WTC11 (cell line): Measurements from ENCODE around the gene STK11. TPM values are rescaled to one million over a fixed set of nuclear protein-coding genes. Genes with fewer than 3 reads are reported as not detected.

ENCODE experiments used
- ATAC-seq: fragments of 200-7000 bp; cut with Tn5 transposase; 2 replicates; pipeline ENCODE4 v1.10.0; 2021; ENCODE audit warnings: mild to moderate bottlenecking, moderate library complexity
- CTCF ChIA-PET: fragments of 300-600 bp; sonication (Branson Sonifier 250); formaldehyde crosslinking; loops from one replicate; lab custom pipeline; 2021; ENCODE audit warnings: antibody characterized with exemption; lab: Charles Lee
- POLR2A ChIA-PET: fragments of 350-600 bp; sonication (Branson Sonifier 250); formaldehyde crosslinking; loops from one replicate; lab custom pipeline; 2021; ENCODE audit warnings: antibody characterized with exemption; lab: Charles Lee
- DNase-seq: peaks from one replicate; pipeline ENCODE4 v3.0.0; 2021; ENCODE audit warnings: low spot score
- H3K27ac Mint-ChIP-seq: 2 replicates; pipeline ENCODE4 v1.8.0; 2021; ENCODE audit warnings: mixed read lengths
- H3K27me3 Mint-ChIP-seq: 2 replicates; pipeline ENCODE4 v1.8.0; 2021; ENCODE audit warnings: low read depth, mild to moderate bottlenecking, moderate library complexity, mixed read lengths
- H3K36me3 Mint-ChIP-seq: 2 replicates; pipeline ENCODE4 v1.8.0; 2021; ENCODE audit warnings: mixed read lengths
- H3K4me1 Mint-ChIP-seq: 2 replicates; pipeline ENCODE4 v1.8.0; 2022; ENCODE audit warnings: mixed read lengths
- H3K4me3 Mint-ChIP-seq: 2 replicates; pipeline ENCODE4 v1.8.0; 2021; ENCODE audit warnings: mild to moderate bottlenecking, moderate library complexity, mixed read lengths
- H3K9me3 Mint-ChIP-seq: 2 replicates; pipeline ENCODE4 v1.8.0; 2021; ENCODE audit warnings: mixed read lengths
- ARID4B ChIP-seq: sonication (generic); formaldehyde crosslinking; IDR thresholded peaks from 2 replicates; pipeline ENCODE4 v1.8.0; 2023; ENCODE audit warnings: missing genetic modification reagents, mild to moderate bottlenecking, borderline replicate concordance
- ATF1 ChIP-seq: sonication (generic); formaldehyde crosslinking; IDR thresholded peaks from 2 replicates; pipeline ENCODE4 v1.8.1; 2023; ENCODE audit warnings: mild to moderate bottlenecking, moderate library complexity, missing genetic modification reagents
- ATF2 ChIP-seq: sonication (generic); formaldehyde crosslinking; IDR thresholded peaks from 2 replicates; pipeline ENCODE4 v1.8.1; 2022; ENCODE audit warnings: low read depth, missing genetic modification reagents, borderline replicate concordance
- CREB1 ChIP-seq: sonication (generic); formaldehyde crosslinking; IDR thresholded peaks from 2 replicates; pipeline ENCODE4 v1.8.0; 2023; ENCODE audit warnings: mild to moderate bottlenecking, missing genetic modification reagents
- CREM ChIP-seq: sonication (generic); formaldehyde crosslinking; IDR thresholded peaks from 2 replicates; pipeline ENCODE4 v1.8.1; 2022; ENCODE audit warnings: mild to moderate bottlenecking, missing genetic modification reagents, moderate library complexity
- ELF4 ChIP-seq: sonication (generic); formaldehyde crosslinking; IDR thresholded peaks from 2 replicates; pipeline ENCODE4 v1.8.1; 2022; ENCODE audit warnings: low read depth, mild to moderate bottlenecking, moderate library complexity, missing genetic modification reagents
- EMX1 ChIP-seq: fragments of 250-450 bp; sonication (Bioruptor Pico); IDR thresholded peaks from 2 replicates; pipeline ENCODE4 v1.8.0; 2021; ENCODE audit warnings: mild to moderate bottlenecking
- ERG ChIP-seq: fragments of 250-450 bp; sonication (Bioruptor Pico); IDR thresholded peaks from 2 replicates; pipeline ENCODE4 v1.8.0; 2021; ENCODE audit warnings: mild to moderate bottlenecking
- ESRRA ChIP-seq: sonication (generic); formaldehyde crosslinking; IDR thresholded peaks from 2 replicates; pipeline ENCODE4 v1.8.1; 2022; ENCODE audit warnings: mild to moderate bottlenecking, missing genetic modification reagents, borderline replicate concordance
- ETV6 ChIP-seq: sonication (generic); formaldehyde crosslinking; IDR thresholded peaks from 2 replicates; pipeline ENCODE4 v1.8.1; 2022; ENCODE audit warnings: mild to moderate bottlenecking, missing genetic modification reagents
- FOXK1 ChIP-seq: sonication (generic); formaldehyde crosslinking; IDR thresholded peaks from 2 replicates; pipeline ENCODE4 v1.8.0; 2022; ENCODE audit warnings: mild to moderate bottlenecking, moderate library complexity, missing genetic modification reagents
- FOXP1 ChIP-seq: sonication (generic); formaldehyde crosslinking; IDR thresholded peaks from 2 replicates; pipeline ENCODE4 v1.8.0; 2022; ENCODE audit warnings: missing genetic modification reagents, mild to moderate bottlenecking, moderate library complexity, borderline replicate concordance
- GABPB1 ChIP-seq: sonication (generic); formaldehyde crosslinking; IDR thresholded peaks from 2 replicates; pipeline ENCODE4 v1.8.1; 2023; ENCODE audit warnings: mild to moderate bottlenecking, missing genetic modification reagents
- NFATC4 ChIP-seq: fragments of 250-450 bp; sonication (Bioruptor Pico); IDR thresholded peaks from 2 replicates; pipeline ENCODE4 v1.9.0; 2021; ENCODE audit warnings: mild to moderate bottlenecking
- NFYB ChIP-seq: sonication (generic); formaldehyde crosslinking; conservative IDR thresholded peaks from 2 replicates; pipeline ENCODE4 v1.8.0; 2022; ENCODE audit warnings: low read depth, missing genetic modification reagents
- NR2C2 ChIP-seq: sonication (generic); formaldehyde crosslinking; IDR thresholded peaks from 2 replicates; pipeline ENCODE4 v1.8.0; 2022; ENCODE audit warnings: mild to moderate bottlenecking, missing genetic modification reagents
- OVOL2 ChIP-seq: fragments of 250-450 bp; sonication (Bioruptor Pico); IDR thresholded peaks from 2 replicates; pipeline ENCODE4 v1.9.0; 2021; ENCODE audit warnings: mild to moderate bottlenecking, borderline replicate concordance
- ZNF121 ChIP-seq: sonication (generic); formaldehyde crosslinking; IDR thresholded peaks from 2 replicates; pipeline ENCODE4 v1.8.0; 2023; ENCODE audit warnings: missing genetic modification reagents
- ZNF281 ChIP-seq: sonication (generic); formaldehyde crosslinking; IDR thresholded peaks from 2 replicates; pipeline ENCODE4 v1.8.0; 2023; ENCODE audit warnings: mild to moderate bottlenecking, missing genetic modification reagents
- total RNA-seq: library from RNA; stranded (reverse); gene quantifications from 3 replicates; pipeline ENCODE4 v1.2.3, GENCODE V29; 2021

The STK11 gene
- total RNA-seq, 1 experiment from 2014 or later, result 112 TPM

GRCh38 chr19:1264801-1265614, 59.4 kb downstream of the STK11 start (continued):
- TF ChIP-seq NFATC4 (CRISPR knock-in tag), result no peak
- no peak for TF ChIP-seq NR2C2 (CRISPR knock-in tag)
- no peak for TF ChIP-seq OVOL2
- TF ChIP-seq EMX1 (CRISPR knock-in tag), result no peak
- no peak for TF ChIP-seq ZNF281 (CRISPR knock-in tag)
- peak; percentile 49; the same call in 1 of the 2 replicates for TF ChIP-seq GABPB1
- no peak for TF ChIP-seq NFYB (CRISPR knock-in tag)
- TF ChIP-seq, all 79 proteins: peak for 7

GRCh38 chr19:1265615-1266128, 60.1 kb downstream of the STK11 start:
- no peak for ATAC-seq
- peak overlapping the region; percentile 90; the same call in 1 of the 2 replicates for H3K27ac Mint-ChIP-seq
- no peak for DNase-seq
- CTCF ChIA-PET, result interaction anchor here (0.8 to 15.6 kb wide), 10 partner anchors 14 to 281 kb away, joined by 4 to 648 read pairs (median 8); partner anchors contain the start of genes ATP5F1D, REEP6 and WDR18
- H3K4me3 Mint-ChIP-seq, result peak overlapping the region; percentile 67
- POLR2A ChIA-PET, result interaction anchor here (0.6 to 2.3 kb wide), 3 partner anchors 20 to 445 kb away, joined by 3 to 37 read pairs (median 4); no protein-coding TSS in a partner anchor
- peaks cover 57% of the 10 kb centered on the region for H3K4me1 Mint-ChIP-seq
- no peak; the same call in 1 of the 2 replicates for TF ChIP-seq FOXK1
- no peak for TF ChIP-seq ESRRA
- no peak for TF ChIP-seq ATF2 (CRISPR knock-in tag)
- TF ChIP-seq CREM (CRISPR knock-in tag), result no peak
- TF ChIP-seq ETV6 (CRISPR knock-in tag), result no peak
- no peak for TF ChIP-seq ERG (CRISPR knock-in tag)
- 0 out of 2 replicates have a peak, but pooled peaks have one; percentile 15 for TF ChIP-seq ZNF281 (CRISPR knock-in tag)
- no peak; the same call in 1 of the 2 replicates for TF ChIP-seq ARID4B (CRISPR knock-in tag)
- 0 out of 2 replicates have a peak, but pooled peaks have one; percentile 17 for TF ChIP-seq FOXP1 (CRISPR knock-in tag)
- no peak for TF ChIP-seq ZNF121 (CRISPR knock-in tag)
- TF ChIP-seq ELF4 (CRISPR knock-in tag), result no peak
- no peak for TF ChIP-seq NFYB (CRISPR knock-in tag)
- TF ChIP-seq CREB1, result no peak
- TF ChIP-seq ATF1 (CRISPR knock-in tag), result 0 out of 2 replicates have a peak, but pooled peaks have one; percentile 43
- H3K9me3 Mint-ChIP-seq, result no peaks in the 10 kb centered on the region
- H3K36me3 Mint-ChIP-seq, result peaks cover 10% of the 10 kb centered on the region
- peaks cover 7% of the 10 kb centered on the region for H3K27me3 Mint-ChIP-seq
